GM18499 (cell line): ENCODE data around the gene TMEM132E.

ENCODE experiments used
- ATAC-seq: cut with Tn5 transposase; IDR thresholded peaks from one replicate; pipeline ENCODE4 v1.9.1; 2021; ENCODE audit warnings: moderate number of reproducible peaks; ENCODE audit not compliant: insufficient read depth, unreplicated experiment

Gene TMEM132E

DNA sequence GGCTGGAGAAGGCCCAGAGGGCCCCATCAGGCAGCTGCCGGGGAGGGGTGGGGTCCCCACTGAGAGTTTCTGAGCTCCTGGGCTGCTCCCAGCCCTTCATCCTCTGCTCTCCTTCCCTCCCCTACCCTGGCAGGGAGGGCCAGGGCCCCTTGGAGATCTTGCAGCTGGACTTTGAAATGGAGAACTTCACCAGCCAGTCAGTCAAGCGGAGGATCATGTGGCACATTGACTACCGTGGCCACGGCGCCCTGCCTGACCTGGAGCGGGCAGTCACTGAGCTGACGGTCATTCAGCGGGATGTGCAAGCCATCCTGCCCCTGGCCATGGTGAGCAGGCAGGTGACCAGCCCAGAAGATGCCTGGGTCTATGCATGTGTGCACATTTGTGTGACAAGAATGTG lies 49.5 kb downstream of the TMEM132E start:
- ATAC-seq: no peak

DNA sequence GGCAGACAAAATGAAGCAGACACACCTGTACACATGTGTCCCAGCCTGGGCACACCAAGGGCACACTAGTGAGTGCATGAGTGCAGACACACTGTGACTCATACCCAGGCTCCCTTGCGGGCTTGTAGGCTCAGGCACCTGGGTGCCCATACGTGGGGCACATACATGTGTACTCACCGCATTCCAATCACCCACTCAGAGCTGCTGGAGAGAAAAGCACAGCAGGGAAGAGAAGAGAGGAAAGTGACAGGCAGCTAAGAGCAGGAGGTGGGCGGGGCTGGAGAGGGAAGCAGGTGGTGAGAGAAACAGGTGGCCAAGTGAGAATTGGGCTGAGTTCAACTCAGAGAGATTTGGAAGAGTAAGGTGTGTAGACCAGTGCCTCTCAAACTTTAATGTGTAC lies 54.0 kb downstream of the TMEM132E start:
- ATAC-seq: no peak

DNA sequence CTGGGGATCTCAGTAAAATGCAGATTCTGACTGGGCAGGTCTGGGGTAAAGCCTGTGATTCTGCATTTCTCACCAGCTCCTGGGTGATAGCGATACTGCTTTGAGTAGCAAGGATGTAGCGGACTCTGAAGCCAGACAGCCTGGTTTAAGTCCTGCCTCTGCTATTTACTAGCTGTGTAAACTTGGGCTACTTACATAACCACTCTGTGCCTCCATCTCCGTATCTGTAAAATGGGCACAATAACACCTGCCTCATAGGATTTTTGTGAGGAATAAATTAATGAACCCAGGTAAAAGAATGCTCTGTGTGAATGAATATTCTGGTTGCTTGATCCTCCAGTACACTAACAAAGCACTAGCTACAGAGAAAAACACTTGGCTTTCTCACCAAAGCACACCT lies 54.4 kb downstream of the TMEM132E start:
- ATAC-seq: no peak

- ATAC-seq: no peak
Observed at GRCh38 chr17:34634551-34635160, 55.3 kb downstream of the TMEM132E start.

DNA sequence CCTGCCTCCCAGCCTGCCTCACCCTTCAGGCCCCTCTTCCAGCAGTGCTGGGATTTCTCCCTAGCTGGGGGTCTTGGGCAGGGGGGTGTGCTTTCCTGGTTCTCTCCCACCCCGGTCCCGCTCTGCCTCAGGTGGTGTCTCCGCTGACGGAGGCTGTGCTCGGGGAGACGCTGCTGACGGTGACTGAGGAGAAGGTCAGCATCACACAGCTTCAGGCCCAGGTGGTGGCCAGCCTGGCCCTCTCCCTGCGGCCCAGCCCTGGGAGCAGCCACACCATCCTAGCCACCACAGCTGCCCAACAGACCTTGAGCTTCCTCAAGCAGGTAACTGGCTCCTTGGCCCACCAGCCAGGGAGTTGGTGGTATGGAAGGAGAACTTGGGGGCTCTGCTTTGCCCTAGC lies 56.5 kb downstream of the TMEM132E start:
- ATAC-seq: no peak

DNA sequence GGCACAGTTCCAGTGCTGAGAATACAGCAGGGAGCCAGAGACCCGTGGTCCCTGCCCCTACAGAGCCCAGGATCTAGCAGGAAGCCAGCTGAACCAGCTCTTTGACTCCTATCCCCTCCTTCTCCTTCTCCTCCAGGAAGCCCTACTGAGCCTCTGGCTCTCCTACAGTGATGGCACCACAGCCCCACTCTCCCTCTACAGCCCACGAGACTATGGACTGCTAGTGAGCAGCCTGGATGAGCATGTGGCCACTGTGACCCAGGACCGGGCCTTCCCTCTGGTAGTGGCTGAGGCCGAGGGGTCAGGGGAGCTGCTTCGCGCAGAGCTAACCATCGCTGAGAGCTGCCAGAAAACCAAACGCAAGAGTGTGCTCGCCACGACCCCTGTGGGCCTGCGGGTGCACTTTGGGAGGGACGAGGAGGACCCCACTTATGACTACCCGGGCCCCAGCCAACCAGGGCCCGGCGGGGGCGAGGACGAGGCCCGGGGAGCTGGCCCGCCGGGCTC lies 57.7 kb downstream of the TMEM132E start:
- no peak for ATAC-seq

DNA sequence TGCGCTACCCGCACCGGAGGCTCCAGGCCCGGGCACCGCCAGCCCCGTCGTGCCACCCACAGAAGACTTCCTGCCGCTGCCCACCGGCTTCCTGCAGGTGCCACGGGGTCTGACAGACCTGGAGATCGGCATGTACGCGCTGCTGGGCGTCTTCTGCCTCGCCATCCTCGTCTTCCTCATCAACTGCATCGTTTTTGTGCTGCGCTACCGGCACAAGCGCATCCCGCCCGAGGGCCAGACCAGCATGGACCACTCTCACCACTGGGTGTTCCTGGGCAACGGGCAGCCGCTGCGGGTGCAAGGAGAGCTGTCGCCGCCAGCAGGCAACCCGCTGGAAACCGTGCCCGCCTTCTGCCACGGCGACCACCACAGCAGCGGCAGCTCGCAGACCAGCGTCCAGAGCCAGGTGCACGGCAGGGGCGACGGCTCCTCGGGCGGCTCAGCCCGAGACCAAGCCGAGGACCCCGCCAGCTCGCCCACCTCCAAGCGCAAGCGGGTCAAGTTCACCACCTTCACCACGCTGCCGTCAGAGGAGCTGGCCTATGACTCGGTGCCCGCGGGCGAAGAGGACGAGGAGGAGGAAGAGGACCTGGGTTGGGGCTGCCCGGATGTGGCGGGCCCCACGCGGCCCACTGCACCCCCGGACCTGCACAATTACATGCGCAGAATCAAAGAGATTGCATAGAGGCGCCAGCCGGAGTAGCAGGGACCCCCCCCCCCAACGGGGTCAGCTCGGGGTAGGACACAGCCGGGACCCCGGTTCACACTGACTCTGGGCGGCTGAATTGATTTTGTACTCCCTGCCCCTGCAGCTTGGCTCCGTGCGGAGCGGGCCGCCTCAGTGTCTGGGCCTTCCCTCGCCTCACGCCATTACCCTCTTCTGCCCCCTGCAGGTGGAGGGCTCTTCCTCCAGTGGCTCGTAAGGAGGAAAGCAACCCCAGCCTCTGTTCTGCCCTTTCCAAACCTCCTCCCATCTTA lies 58.5 kb downstream of the TMEM132E start:
- no peak for ATAC-seq

DNA sequence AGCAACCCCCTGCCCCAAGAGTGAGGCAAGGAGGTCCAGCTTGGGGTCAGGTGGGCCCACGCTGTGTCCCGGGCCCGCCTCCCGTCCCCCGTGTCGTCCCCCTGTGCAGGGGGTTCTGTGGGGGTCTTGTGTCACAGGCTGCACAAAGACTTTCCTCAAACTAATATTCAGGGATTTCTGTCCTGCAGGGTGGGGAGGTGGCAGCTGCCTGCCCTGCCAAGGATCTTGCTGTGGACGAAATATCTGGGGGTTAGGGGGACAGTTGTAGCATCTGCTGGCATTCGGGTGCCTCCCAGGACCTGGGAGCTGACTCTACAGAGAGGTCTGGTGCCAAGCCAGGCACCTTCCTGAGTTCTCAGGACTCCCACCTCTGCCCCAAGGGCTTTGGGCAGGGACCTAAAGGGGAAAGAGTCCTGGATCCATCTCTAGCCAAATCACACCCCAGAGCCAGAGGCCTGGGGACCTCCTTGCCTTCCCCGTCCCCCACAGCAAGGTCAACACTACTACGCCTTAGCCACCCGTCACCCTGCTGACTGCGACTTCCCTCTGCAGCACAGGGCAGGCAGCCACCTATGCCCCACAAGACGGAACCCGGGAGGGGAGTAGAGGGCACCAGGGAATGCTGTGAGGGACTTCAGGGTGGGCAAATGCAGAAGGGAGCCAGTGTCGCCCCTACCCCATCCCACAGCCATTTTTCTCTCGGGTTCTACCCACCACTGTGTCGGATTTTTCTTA lies 59.3 kb downstream of the TMEM132E start:
- no peak for ATAC-seq

- no peak for ATAC-seq
Observed at GRCh38 chr17:34639706-34640425, 60.5 kb downstream of the TMEM132E start.

GRCh38 chr17:34641368-34641767 lies 62.0 kb downstream of the TMEM132E start:
- ATAC-seq: no peak

DNA sequence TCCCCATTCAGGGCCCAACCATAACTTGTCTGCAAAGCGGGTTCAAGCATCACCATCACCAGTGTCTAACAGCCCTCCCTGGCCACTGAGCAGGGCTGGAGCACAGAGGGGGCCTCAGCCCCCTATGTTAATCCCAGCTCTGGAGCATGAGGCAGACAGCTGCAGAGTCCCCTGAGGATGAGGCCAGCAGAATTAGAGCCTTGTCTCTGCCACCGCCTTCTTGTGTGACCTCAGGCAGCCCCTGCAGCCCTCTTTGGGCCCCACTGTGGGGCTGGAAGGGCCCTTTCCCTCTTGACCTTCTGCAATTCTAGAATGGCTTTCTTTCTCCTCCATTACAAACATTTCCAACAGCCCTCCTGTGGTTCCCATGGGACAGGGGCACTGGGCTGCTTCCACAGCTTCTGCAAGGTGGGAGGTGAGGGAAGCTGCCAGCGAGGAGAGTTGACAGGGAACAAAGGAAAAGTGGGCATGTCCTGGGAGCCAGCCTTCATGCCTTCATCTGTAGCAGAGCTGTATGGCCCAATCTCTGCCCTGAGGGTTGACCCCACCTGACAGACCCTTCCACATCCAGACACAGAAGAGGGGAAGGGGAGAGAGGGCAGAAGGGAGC lies 65.7 kb downstream of the TMEM132E start:
- no peak for ATAC-seq

DNA sequence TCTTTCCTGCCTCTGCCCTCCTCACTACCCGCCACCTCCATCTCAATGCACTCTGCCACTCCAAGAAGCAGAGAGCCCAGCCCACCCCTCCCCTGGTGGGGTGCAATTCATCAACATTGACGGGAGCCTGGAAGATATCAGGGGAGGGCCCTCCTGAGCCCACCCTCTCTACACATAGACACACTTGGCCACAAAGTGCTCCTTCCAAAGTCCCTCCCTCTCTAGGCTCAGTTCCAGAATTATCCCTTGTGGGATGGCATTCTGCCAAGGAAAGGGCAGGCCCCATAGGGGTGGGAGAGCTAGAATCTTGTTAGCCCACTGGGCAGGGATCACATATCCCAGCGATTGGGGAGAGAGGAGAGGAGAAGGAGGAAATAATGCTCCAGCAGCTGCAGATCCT lies 66.2 kb downstream of the TMEM132E start:
- no peak for ATAC-seq

GRCh38 chr17:34647511-34647910 lies 68.1 kb downstream of the TMEM132E start:
- no peak for ATAC-seq

- ATAC-seq: no peak
Observed at GRCh38 chr17:34650051-34650750, 70.8 kb downstream of the TMEM132E start.

- ATAC-seq: no peak
Observed at GRCh38 chr17:34651402-34651811, 72.0 kb downstream of the TMEM132E start.

DNA sequence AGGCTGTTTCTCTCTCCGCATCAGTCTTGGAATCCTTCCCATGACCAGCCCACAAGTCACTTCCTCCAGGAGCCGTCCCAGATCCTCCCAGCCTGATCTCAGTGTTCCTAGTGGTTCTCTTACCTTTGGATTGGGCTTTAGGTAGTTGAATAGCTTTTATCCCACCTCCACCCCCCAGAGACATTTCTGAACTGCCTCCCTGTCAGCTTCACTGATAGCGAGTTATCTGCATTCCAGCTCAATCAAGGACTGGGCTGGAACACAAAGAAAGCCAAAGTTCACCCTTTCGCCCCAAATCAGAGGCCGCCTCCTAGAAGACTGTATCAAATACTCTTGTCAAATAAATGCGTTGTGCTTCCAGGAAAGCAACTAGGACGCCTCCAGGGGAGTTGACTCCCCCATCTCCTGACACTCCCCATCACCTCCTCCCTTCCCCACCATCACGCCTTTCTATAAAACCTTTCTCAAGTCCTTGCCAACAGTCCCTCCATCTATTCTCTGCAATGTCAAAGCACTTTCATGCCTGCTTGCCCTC lies 72.7 kb downstream of the TMEM132E start:
- ATAC-seq: no peak

DNA sequence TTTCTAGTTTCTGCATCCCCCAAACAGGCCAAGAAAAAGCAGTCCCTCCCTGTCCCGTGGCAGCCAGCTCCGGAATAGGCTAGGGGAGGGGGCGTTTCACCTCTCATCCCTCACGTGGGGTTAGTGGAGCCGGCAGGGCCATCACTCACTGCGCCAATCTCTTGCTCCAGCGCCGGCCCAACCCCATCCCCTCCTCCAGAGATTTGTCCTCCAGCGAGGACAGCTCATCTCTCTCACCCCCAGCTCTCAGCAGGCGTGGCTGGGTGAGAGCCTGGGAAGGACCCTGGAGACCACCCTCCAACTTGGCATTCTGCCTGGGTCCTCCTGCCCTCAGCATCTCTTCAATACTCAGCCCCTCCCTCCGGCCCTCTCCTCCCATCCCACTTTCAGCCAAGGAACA lies 74.1 kb downstream of the TMEM132E start:
- no peak for ATAC-seq

DNA sequence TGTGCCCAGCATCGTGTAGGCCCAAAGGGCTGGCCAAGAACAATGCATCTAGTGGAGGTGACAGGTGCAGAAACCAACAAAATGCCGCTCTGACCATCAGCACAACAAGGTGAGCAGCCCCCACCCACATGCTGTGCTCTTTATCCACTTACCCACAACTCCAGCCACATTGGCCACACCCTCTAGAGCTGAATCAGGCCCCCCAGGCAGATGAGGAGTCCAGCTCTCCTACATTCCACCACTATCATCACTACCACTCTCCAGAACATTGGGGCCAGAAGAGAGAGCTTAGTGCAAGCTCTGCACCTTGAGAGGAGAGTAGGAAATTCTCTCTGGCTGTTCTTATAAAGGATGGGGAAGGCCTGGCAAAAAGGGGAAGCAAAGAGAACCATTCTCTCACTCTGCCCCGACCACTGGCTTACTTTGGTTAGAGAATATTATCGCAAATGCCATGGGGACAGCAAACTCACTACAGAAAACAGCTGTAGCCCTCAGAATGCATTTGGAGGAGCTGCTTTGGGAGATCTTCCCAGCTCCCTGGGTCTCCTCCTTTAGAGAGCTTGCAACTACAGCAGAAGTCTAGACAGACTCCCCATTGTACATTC lies 75.0 kb downstream of the TMEM132E start:
- no peak for ATAC-seq

DNA sequence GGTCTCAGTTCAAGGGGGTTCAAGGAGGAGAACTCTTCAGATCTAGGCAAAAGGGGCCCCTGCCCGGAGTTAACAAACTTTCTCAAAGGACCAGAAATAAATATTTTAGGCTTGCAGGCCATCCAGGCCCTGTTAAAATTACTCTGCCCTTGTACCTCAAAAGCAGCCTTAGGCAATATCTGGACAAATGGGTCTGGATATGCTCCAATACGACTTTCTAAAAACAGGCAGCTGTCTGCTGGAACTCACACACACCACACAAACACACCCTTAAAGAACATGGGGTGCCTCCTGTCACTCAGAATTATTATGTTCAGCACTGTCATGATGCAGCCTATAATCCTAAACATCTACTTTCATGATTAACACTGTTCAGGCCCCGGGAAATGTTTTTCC lies 75.5 kb downstream of the TMEM132E start:
- ATAC-seq: no peak
